HL-60 (cell line): ENCODE measurements around the gene HDGF.

ENCODE experiments used
- DNase-seq, 2 experiments: peaks; one replicate each; pipeline ENCODE4 v3.0.0-alpha.2; 2010 to 2020; ENCODE audit warnings: low read depth in 1 of 2, low spot score in 1 of 2
- H3K27ac ChIP-seq: fragments of 250-450 bp; sonication (Bioruptor Pico); replicated peaks from 2 replicates; pipeline ENCODE4 v1.5.1; 2020; ENCODE audit warnings: mild to moderate bottlenecking, moderate library complexity
- H3K27me3 ChIP-seq: fragments of 250-450 bp; sonication (Bioruptor Pico); 2 replicates; pipeline ENCODE4 v1.5.1; 2021; ENCODE audit warnings: mild to moderate bottlenecking, moderate library complexity; ENCODE audit not compliant: insufficient read depth, poor library complexity, severe bottlenecking
- H3K4me3 ChIP-seq: replicated peaks from 2 replicates; pipeline ENCODE4 v1.5.1; 2011; ENCODE audit warnings: mild to moderate bottlenecking, control low read depth, low read length; ENCODE audit not compliant: insufficient read depth
- GABPA ChIP-seq: IDR thresholded peaks from 2 replicates; pipeline ENCODE4 v1.6.1; 2012; ENCODE audit warnings: low read depth
- POLR2AphosphoS5 ChIP-seq: IDR thresholded peaks from 2 replicates; pipeline ENCODE4 v1.6.1; 2012; ENCODE audit warnings: low read depth
- SPI1 ChIP-seq: IDR thresholded peaks from 2 replicates; pipeline ENCODE4 v1.6.1; 2012; ENCODE audit warnings: low read depth, mild to moderate bottlenecking, borderline replicate concordance
- TF ChIP-seq, protein P1 (sequence below): IDR thresholded peaks from one replicate; pipeline ENCODE4 v1.5.1; 2011; ENCODE audit warnings: low read length, control low read depth, inconsistent platforms; ENCODE audit not compliant: insufficient read depth
- TF ChIP-seq, protein P2 (sequence below): IDR thresholded peaks from 2 replicates; pipeline ENCODE4 v1.6.1; 2012; ENCODE audit warnings: low read depth; ENCODE audit not compliant: insufficient replicate concordance

The HDGF gene

DNA sequence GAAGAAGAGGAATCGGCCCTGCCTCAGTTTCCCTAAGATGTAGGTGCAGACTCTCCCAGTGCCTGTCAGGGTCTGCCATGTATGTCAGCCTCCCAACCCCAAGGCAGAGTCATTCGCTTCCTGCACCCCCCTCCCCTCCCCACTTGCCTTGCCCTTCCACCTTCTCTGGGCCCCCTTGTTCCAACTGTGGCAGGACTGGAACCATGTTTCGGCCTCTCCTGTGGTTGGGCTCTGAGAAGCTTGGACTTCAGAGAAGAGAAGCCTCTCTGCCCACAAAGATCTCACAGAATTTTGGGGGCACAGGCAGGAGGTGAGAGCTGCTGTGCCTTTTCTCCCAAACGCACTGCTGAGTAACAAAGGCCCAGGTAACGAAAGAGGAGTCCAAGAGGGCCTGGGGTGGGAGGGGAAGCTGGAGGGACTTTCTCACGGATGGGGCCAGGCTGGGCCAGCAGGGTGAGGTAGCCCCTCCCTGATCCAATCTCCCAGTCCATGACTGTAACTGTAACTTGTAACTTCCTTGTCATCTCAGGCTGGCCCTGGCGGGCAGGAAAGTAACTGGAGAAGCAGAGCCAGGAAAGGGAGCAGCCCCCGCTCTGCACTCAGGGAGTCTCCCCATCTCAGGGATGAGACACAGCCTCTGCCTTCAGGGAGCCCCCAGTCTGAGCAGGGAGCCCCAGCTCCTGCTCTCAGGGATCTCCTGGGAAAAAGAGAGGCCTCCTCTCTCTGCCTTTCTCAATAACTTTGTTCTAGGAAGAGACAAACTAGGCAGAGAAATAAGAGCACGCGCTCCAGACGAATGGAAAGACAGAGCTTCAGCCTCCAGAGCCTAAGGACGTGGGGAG is 57.4 kb downstream of the HDGF start:
- TF ChIP-seq, protein P1, sequence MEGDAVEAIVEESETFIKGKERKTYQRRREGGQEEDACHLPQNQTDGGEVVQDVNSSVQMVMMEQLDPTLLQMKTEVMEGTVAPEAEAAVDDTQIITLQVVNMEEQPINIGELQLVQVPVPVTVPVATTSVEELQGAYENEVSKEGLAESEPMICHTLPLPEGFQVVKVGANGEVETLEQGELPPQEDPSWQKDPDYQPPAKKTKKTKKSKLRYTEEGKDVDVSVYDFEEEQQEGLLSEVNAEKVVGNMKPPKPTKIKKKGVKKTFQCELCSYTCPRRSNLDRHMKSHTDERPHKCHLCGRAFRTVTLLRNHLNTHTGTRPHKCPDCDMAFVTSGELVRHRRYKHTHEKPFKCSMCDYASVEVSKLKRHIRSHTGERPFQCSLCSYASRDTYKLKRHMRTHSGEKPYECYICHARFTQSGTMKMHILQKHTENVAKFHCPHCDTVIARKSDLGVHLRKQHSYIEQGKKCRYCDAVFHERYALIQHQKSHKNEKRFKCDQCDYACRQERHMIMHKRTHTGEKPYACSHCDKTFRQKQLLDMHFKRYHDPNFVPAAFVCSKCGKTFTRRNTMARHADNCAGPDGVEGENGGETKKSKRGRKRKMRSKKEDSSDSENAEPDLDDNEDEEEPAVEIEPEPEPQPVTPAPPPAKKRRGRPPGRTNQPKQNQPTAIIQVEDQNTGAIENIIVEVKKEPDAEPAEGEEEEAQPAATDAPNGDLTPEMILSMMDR, result no peak
- no peak for TF ChIP-seq SPI1
- TF ChIP-seq, protein P2, sequence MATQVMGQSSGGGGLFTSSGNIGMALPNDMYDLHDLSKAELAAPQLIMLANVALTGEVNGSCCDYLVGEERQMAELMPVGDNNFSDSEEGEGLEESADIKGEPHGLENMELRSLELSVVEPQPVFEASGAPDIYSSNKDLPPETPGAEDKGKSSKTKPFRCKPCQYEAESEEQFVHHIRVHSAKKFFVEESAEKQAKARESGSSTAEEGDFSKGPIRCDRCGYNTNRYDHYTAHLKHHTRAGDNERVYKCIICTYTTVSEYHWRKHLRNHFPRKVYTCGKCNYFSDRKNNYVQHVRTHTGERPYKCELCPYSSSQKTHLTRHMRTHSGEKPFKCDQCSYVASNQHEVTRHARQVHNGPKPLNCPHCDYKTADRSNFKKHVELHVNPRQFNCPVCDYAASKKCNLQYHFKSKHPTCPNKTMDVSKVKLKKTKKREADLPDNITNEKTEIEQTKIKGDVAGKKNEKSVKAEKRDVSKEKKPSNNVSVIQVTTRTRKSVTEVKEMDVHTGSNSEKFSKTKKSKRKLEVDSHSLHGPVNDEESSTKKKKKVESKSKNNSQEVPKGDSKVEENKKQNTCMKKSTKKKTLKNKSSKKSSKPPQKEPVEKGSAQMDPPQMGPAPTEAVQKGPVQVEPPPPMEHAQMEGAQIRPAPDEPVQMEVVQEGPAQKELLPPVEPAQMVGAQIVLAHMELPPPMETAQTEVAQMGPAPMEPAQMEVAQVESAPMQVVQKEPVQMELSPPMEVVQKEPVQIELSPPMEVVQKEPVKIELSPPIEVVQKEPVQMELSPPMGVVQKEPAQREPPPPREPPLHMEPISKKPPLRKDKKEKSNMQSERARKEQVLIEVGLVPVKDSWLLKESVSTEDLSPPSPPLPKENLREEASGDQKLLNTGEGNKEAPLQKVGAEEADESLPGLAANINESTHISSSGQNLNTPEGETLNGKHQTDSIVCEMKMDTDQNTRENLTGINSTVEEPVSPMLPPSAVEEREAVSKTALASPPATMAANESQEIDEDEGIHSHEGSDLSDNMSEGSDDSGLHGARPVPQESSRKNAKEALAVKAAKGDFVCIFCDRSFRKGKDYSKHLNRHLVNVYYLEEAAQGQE, result no peak
- no peak for TF ChIP-seq GABPA
- TF ChIP-seq POLR2AphosphoS5, result no peak
- Histone ChIP-seq H3K27ac (no peak overlapping the region), H3K4me3 (no peak overlapping the region), H3K27me3 (peaks cover 41% of the 10 kb centered on the region)
- no peak for DNase-seq

GRCh38 chr1:156692925-156693847 is 58.3 kb downstream of the HDGF start:
- H3K27ac ChIP-seq, result no peak overlapping the region
- TF ChIP-seq POLR2AphosphoS5 (no peak), SPI1 (no peak), GABPA (no peak)
- TF ChIP-seq, protein P1, result no peak
- TF ChIP-seq, protein P2, result no peak
- DNase-seq, result peak in 1 of 2 experiments; percentile 17
- H3K27me3 ChIP-seq, result peaks cover 44% of the 10 kb centered on the region
- no peak overlapping the region for H3K4me3 ChIP-seq

- no peak overlapping the region for H3K27ac ChIP-seq
- no peak overlapping the region for H3K4me3 ChIP-seq
- TF ChIP-seq, protein P1, result no peak
- no peak for TF ChIP-seq SPI1
- TF ChIP-seq POLR2AphosphoS5, result no peak
- TF ChIP-seq GABPA, result no peak
- TF ChIP-seq, protein P2, result no peak
- DNase-seq, result no peak
- H3K27me3 ChIP-seq, result peaks cover 47% of the 10 kb centered on the region
Observed at GRCh38 chr1:156692441-156692924, 59.0 kb downstream of the HDGF start.
